K562 (cell line): ENCODE measurements around the gene ZNF135. TPM values are rescaled to one million over a fixed set of nuclear protein-coding genes. Genes with fewer than 3 reads are reported as not detected.
A peak's percentile ranks its signal among the peaks of the same experiment; 100 is the strongest.

Experiments
- ATAC-seq: fragments of 200-7000 bp; cut with Tn5 transposase; 3 replicates; pipeline ENCODE4 v1.9.1; 2020; ENCODE audit warnings: moderate library complexity
- BruUV-seq: library from RNA; stranded (reverse); fragments of 400-500 nt; replicated peaks from 2 replicates; lab custom pipeline; 2021; lab: Mats Ljungman, UMichigan
- CTCF ChIA-PET: fragments of 300-600 bp; formaldehyde crosslinking; extraction: SDS; loops from one replicate; lab custom pipeline; 2021; ENCODE audit warnings: low intra/inter-chr PET ratio; lab: Yijun Ruan, JAX
- POLR2A ChIA-PET: fragments of 300-600, 350-650 bp; sonication (Branson Sonifier 250); formaldehyde crosslinking; extraction: SDS; loops from one replicate; lab custom pipeline; 2021; ENCODE audit warnings: antibody characterized with exemption, inconsistent platforms; lab: Yijun Ruan, JAX
- DNase-seq, 4 experiments: peaks; one replicate each; pipeline versions ENCODE4 v3.0.0 to v3.0.0-alpha.2; 2011 to 2018; ENCODE audit warnings: low spot score in 3 of 4, mixed read lengths in 3 of 4; ENCODE audit errors: extremely low read depth in 1 of 4
- FAIRE-seq: peaks from 2 replicates; lab custom pipeline; 2011; peaks lifted over from hg19 to GRCh38; lab: Jason Lieb, UNC
- H2AFZ ChIP-seq: 2 replicates; pipeline ENCODE4 v1.6.0; 2011; ENCODE audit warnings: low read depth, low read length, control low read depth, inconsistent platforms
- H3K27ac ChIP-seq: fragments of 200-600 bp; 3 replicates; pipeline ENCODE4 v1.8.0; 2011; ENCODE audit warnings: low read depth, mild to moderate bottlenecking, control low read depth, inconsistent platforms, low read length, moderate library complexity, mixed read lengths; ENCODE audit errors: extremely low read depth
- H3K27me3 ChIP-seq, 2 experiments: fragments of 300-600 bp in 1 of 2; 2 replicates in 1 of 2; 3 replicates in 1 of 2; pipeline versions ENCODE4 v1.6.0 to v1.8.0; 2011; ENCODE audit warnings: inconsistent platforms in 2 of 2, low read length in 2 of 2, mild to moderate bottlenecking in 1 of 2, mixed read lengths in 1 of 2, moderate library complexity in 1 of 2; ENCODE audit not compliant: control insufficient read depth in 2 of 2, insufficient read depth in 2 of 2
- H3K36me3 ChIP-seq: fragments of 300-600 bp; 3 replicates; pipeline ENCODE4 v1.8.0; 2011; ENCODE audit warnings: mild to moderate bottlenecking, low read length, inconsistent platforms; ENCODE audit not compliant: control insufficient read depth, insufficient read depth
- H3K4me1 ChIP-seq, 2 experiments: fragments of 200-600 bp in 1 of 2; replicated peaks in 1 of 2; 2 replicates in 1 of 2; 3 replicates in 1 of 2; pipeline versions ENCODE4 v1.5.1 to v1.8.0; 2011; ENCODE audit warnings: inconsistent platforms in 2 of 2, low read length in 2 of 2, mild to moderate bottlenecking in 1 of 2, mixed read lengths in 1 of 2, moderate library complexity in 1 of 2; ENCODE audit not compliant: control insufficient read depth in 2 of 2, insufficient read depth in 2 of 2
- H3K4me2 ChIP-seq: 2 replicates; pipeline ENCODE4 v1.6.1; 2011; ENCODE audit warnings: low read length, control low read depth, inconsistent platforms, mixed read lengths; ENCODE audit not compliant: insufficient read depth
- H3K4me3 ChIP-seq: fragments of 200-600 bp; sonication (generic), shearing (Covaris generic); 2 replicates; pipeline ENCODE4 v1.5.1; 2016; ENCODE audit warnings: control low read depth, inconsistent platforms
- H3K79me2 ChIP-seq: fragments of 200-600 bp; 3 replicates; pipeline ENCODE4 v1.8.0; 2011; ENCODE audit warnings: low read length, inconsistent platforms; ENCODE audit not compliant: control insufficient read depth, insufficient read depth
- H3K9ac ChIP-seq, 2 experiments: 2 replicates each; pipeline versions ENCODE4 v1.6.0 to v1.6.1; 2011; ENCODE audit warnings: low read depth in 2 of 2, low read length in 2 of 2, control low read depth in 1 of 2, inconsistent platforms in 1 of 2, mild to moderate bottlenecking in 1 of 2, mixed read lengths in 1 of 2; ENCODE audit not compliant: insufficient read depth in 1 of 2
- H3K9me1 ChIP-seq: one replicate; pipeline ENCODE4 v1.6.0; 2011; ENCODE audit warnings: inconsistent platforms, mild to moderate bottlenecking, low read length, moderate library complexity; ENCODE audit not compliant: control insufficient read depth, insufficient read depth
- H3K9me3 ChIP-seq: replicated peaks from 2 replicates; pipeline ENCODE4 v1.5.1; 2011; ENCODE audit warnings: low read depth, low read length, inconsistent platforms; ENCODE audit not compliant: control insufficient read depth, insufficient read depth
- H4K20me1 ChIP-seq: replicated peaks from 2 replicates; pipeline ENCODE4 v1.6.1; 2011; ENCODE audit warnings: low read length, inconsistent platforms, mixed read lengths; ENCODE audit not compliant: control insufficient read depth, insufficient read depth
- BDP1 ChIP-seq: IDR thresholded peaks from 3 replicates; pipeline ENCODE4 v1.6.1; 2011; ENCODE audit not compliant: insufficient read length, insufficient read depth
- L3MBTL2 ChIP-seq: fragments of 450-650 bp; IDR thresholded peaks from 2 replicates; pipeline ENCODE4 v1.6.1; 2016; ENCODE audit warnings: mild to moderate bottlenecking, moderate library complexity
- NFIC ChIP-seq: fragments of 450-650 bp; IDR thresholded peaks from 2 replicates; pipeline ENCODE4 v1.6.1; 2017; ENCODE audit warnings: mild to moderate bottlenecking, inconsistent platforms
- UBTF ChIP-seq, 2 experiments: IDR thresholded peaks; 2 replicates each; pipeline ENCODE4 v1.6.1; 2012; ENCODE audit warnings: improper control_type of control experiment in 2 of 2, low read depth in 2 of 2, low read length in 2 of 2, borderline replicate concordance in 1 of 2
- WGBS: fragments of 100-300 bp; shearing (Covaris generic); methylation state at CpG from one replicate; pipeline ENCODE4 v1.1.6; 2016; ENCODE audit warnings: low coverage, mixed read lengths; ENCODE audit not compliant: insufficient coverage; ENCODE audit errors: missing lambda C conversion rate; 5-methylcytosine and 5-hydroxymethylcytosine counted together
- in situ Hi-C: fragments of 300-500 bp; cut with MboI; formaldehyde crosslinking; loops from 4 replicates; pipeline ENCODE4 v1.15.0; 2018; ENCODE audit warnings: inconsistent platforms, mixed read lengths
- intact Hi-C: fragments of 100-400 bp; cut with micrococcal nuclease; formaldehyde crosslinking; loops from 2 replicates; pipeline ENCODE4 v1.14.2; 2022
- polyA plus RNA-seq, 8 experiments: library from polyadenylated mRNA; depleted of rRNA in 4 of 8; stranded (reverse) in 5 of 8; unstranded in 3 of 8; fragments of >200 nt; fragmentation: Nextera tagmentation in 2 of 8; fragmentation: Illumina TruSeq in 1 of 8; extraction: Ambion mirVana in 2 of 8; extraction: Trizol in 1 of 8; gene quantifications; 2 replicates each; pipeline versions ENCODE4 v1.2.1 to v1.2.3, GENCODE V29; 2011 to 2014; ENCODE audit warnings: inconsistent platforms in 1 of 8, missing spikeins in 1 of 8
- total RNA-seq, 7 experiments: library from RNA; depleted of rRNA in 6 of 7; stranded (reverse); fragments of >200 nt in 6 of 7; fragmentation: Illumina TruSeq in 2 of 7; extraction: Trizol in 2 of 7; gene quantifications; 2 replicates each; pipeline versions ENCODE4 v1.2.1 to v1.2.3, GENCODE V29; 2011 to 2021; ENCODE audit warnings: low replicate concordance in 1 of 7

The ZNF135 gene
- total and polyA plus RNA-seq, 9 of the 15 experiments (the other 6 are each of a cell fraction or from before 2014, with no cell fraction given), result not detected

GRCh38 chr19:58037927-58038687 lies 21.0 kb upstream of the ZNF135 start:
- CTCF ChIA-PET, result no interaction called here
- Histone ChIP-seq H2AFZ (no peak overlapping the region), H3K9me1 (no peaks in the 10 kb centered on the region), H3K27ac (no peak overlapping the region), H3K9ac (no peak overlapping the region), H3K4me1 (peaks cover 0 to 5% of the 10 kb centered on the region in 2 experiments; a peak in 1 of 5 replicates), H4K20me1 (no peaks in the 10 kb centered on the region), H3K4me2 (no peak overlapping the region), H3K27me3 (no peaks in the 10 kb centered on the region), H3K36me3 (no peaks in the 10 kb centered on the region)
- in situ Hi-C loops, result no loop called here
- POLR2A ChIA-PET, result interaction anchor here (0.6 kb wide), 1 partner anchor 9 kb away, joined by 3 read pairs; no protein-coding TSS in a partner anchor
- ATAC-seq (no peak), FAIRE-seq (no peak), DNase-seq (no peak)
- 1% methylated on average over 35 of the region's 44 CpGs for WGBS
- intact Hi-C loops, result no loop called here
- TF ChIP-seq L3MBTL2, result peak; percentile 16; the same call in 1 of the 2 replicates
- peak; percentile 61; the same call in 1 of the 2 replicates for TF ChIP-seq NFIC
- TF ChIP-seq UBTF (IDR thresholded peaks at IDR 0.05; ENCODE audit: borderline replicate concordance in 1 of 2, low read depth in 2 of 2, low read length in 2 of 2), result no peak
- TF ChIP-seq BDP1, result no peak
- TF ChIP-seq, all 486 proteins: peak for 2
- H3K9me3 ChIP-seq, result no peaks in the 10 kb centered on the region
- H3K79me2 ChIP-seq, result no peaks in the 10 kb centered on the region
- H3K4me3 ChIP-seq, result no peak overlapping the region
- no TSS peak for BruUV-seq
